Activated CD4-positive, alpha-beta memory T cell treated with anti-CD3 and anti-CD28 coated beads for 36 hours (primary cell): ENCODE results near the gene PML. TPM values are rescaled to one million over a fixed set of nuclear protein-coding genes. Genes with fewer than 3 reads are reported as not detected.

Experiments used
- CTCF ChIA-PET: fragments of 350-600 bp; sonication (Branson Sonifier 250); formaldehyde crosslinking; loops from one replicate; lab custom pipeline; 2021; ENCODE audit warnings: antibody characterized with exemption, inconsistent platforms; lab: Charles Lee
- POLR2A ChIA-PET: fragments of 350-600 bp; sonication (Branson Sonifier 250); formaldehyde crosslinking; loops from one replicate; lab custom pipeline; 2021; ENCODE audit warnings: antibody characterized with exemption; lab: Charles Lee
- DNase-seq: peaks from one replicate; pipeline ENCODE4 v3.0.0-alpha.2; 2020
- H3K27ac Mint-ChIP-seq: one replicate; pipeline ENCODE4 v1.8.0; 2021; ENCODE audit warnings: mixed read lengths
- H3K27me3 Mint-ChIP-seq: one replicate; pipeline ENCODE4 v1.8.0; 2021; ENCODE audit warnings: mixed read lengths
- H3K36me3 Mint-ChIP-seq: one replicate; pipeline ENCODE4 v1.8.0; 2021; ENCODE audit warnings: mixed read lengths
- H3K4me1 Mint-ChIP-seq: one replicate; pipeline ENCODE4 v1.8.0; 2021; ENCODE audit warnings: low read depth, mixed read lengths
- H3K4me3 Mint-ChIP-seq: one replicate; pipeline ENCODE4 v1.8.0; 2021; ENCODE audit warnings: mild to moderate bottlenecking, mixed read lengths
- H3K9me3 Mint-ChIP-seq: one replicate; pipeline ENCODE4 v1.8.0; 2021; ENCODE audit warnings: mixed read lengths
- intact Hi-C: fragments of 100-400 bp; cut with micrococcal nuclease; formaldehyde crosslinking; loops from one replicate; pipeline ENCODE4 v1.15.1; 2023
- total RNA-seq, 2 experiments: library from RNA; stranded (reverse); gene quantifications; one replicate each; pipeline ENCODE4 v1.2.3, GENCODE V29; 2021

PML gene
- total RNA-seq, 2 experiments from 2014 or later: 67.6 to 69.8 TPM

GRCh38 chr15:74035121-74036017 is 40.9 kb downstream of the PML start:
- no peaks in the 10 kb centered on the region for H3K4me1 Mint-ChIP-seq
- intact Hi-C loops: no loop called here
- H3K36me3 Mint-ChIP-seq: peaks cover 27% of the 10 kb centered on the region

GRCh38 chr15:74036271-74037170 is 42.0 kb downstream of the PML start:
- H3K4me3 Mint-ChIP-seq: no peak overlapping the region
- H3K36me3 Mint-ChIP-seq: peaks cover 21% of the 10 kb centered on the region
- ChIA-PET CTCF (interaction anchor here (0.9 to 7.3 kb wide), 6 partner anchors 12 to 163 kb away, joined by 3 to 90 read pairs (median 6); partner anchors contain the start of gene TBC1D21), POLR2A (no interaction called here)
- H3K4me1 Mint-ChIP-seq: no peaks in the 10 kb centered on the region
- intact Hi-C loops: no loop called here
- no peak overlapping the region for H3K27ac Mint-ChIP-seq
- DNase-seq: no peak
- H3K9me3 Mint-ChIP-seq: no peaks in the 10 kb centered on the region
- H3K27me3 Mint-ChIP-seq: no peaks in the 10 kb centered on the region

More at GRCh38 chr15:74035121-74036017, 40.9 kb downstream of the PML start:
- DNase-seq: no peak
- no peak overlapping the region for H3K4me3 Mint-ChIP-seq
- CTCF ChIA-PET: interaction anchor here (1.6 to 7.3 kb wide), 3 partner anchors 14 to 64 kb away, joined by 9 to 90 read pairs (median 31); no protein-coding TSS in a partner anchor
- no peaks in the 10 kb centered on the region for H3K27me3 Mint-ChIP-seq
- H3K9me3 Mint-ChIP-seq: no peaks in the 10 kb centered on the region
- POLR2A ChIA-PET: interaction anchor here (0.6 kb wide), 1 partner anchor 28 kb away, joined by 3 read pairs; no protein-coding TSS in a partner anchor
- no peak overlapping the region for H3K27ac Mint-ChIP-seq

- DNase-seq: no peak
- Mint-ChIP-seq H3K36me3 (peaks cover 20% of the 10 kb centered on the region), H3K4me3 (no peak overlapping the region), H3K27ac (no peak overlapping the region), H3K27me3 (no peaks in the 10 kb centered on the region), H3K4me1 (no peaks in the 10 kb centered on the region), H3K9me3 (no peaks in the 10 kb centered on the region)
- intact Hi-C loops: no loop called here
- CTCF ChIA-PET: interaction anchor here (0.9 to 7.3 kb wide), 7 partner anchors 12 to 164 kb away, joined by 3 to 90 read pairs (median 4); partner anchors contain the start of gene TBC1D21
- POLR2A ChIA-PET: no interaction called here
Measured at GRCh38 chr15:74037171-74038117, 42.9 kb downstream of the PML start.

GRCh38 chr15:74038707-74039655 is 44.5 kb downstream of the PML start:
- Mint-ChIP-seq H3K4me3 (no peak overlapping the region), H3K27ac (no peak overlapping the region), H3K27me3 (no peaks in the 10 kb centered on the region), H3K9me3 (no peaks in the 10 kb centered on the region), H3K36me3 (peaks cover 15% of the 10 kb centered on the region), H3K4me1 (no peaks in the 10 kb centered on the region)
- ChIA-PET CTCF (interaction anchor here (1.4 to 7.3 kb wide), 4 partner anchors 10 to 68 kb away, joined by 4 to 90 read pairs (median 24); no protein-coding TSS in a partner anchor), POLR2A (no interaction called here)
- intact Hi-C loops: no loop called here
- DNase-seq: no peak

- Mint-ChIP-seq H3K4me3 (no peak overlapping the region), H3K4me1 (no peaks in the 10 kb centered on the region), H3K27me3 (no peaks in the 10 kb centered on the region), H3K27ac (no peak overlapping the region), H3K9me3 (no peaks in the 10 kb centered on the region), H3K36me3 (peaks cover 11% of the 10 kb centered on the region)
- CTCF ChIA-PET: interaction anchor here (3.8 to 7.3 kb wide), 3 partner anchors 9 to 69 kb away, joined by 16 to 90 read pairs (median 31); no protein-coding TSS in a partner anchor
- DNase-seq: no peak
- POLR2A ChIA-PET: no interaction called here
- intact Hi-C loops: no loop called here
Measured at GRCh38 chr15:74039656-74040010, 45.1 kb downstream of the PML start.

GRCh38 chr15:74040109-74040850 is 45.8 kb downstream of the PML start:
- Mint-ChIP-seq H3K9me3 (no peaks in the 10 kb centered on the region), H3K4me1 (no peaks in the 10 kb centered on the region), H3K27me3 (no peaks in the 10 kb centered on the region), H3K27ac (no peak overlapping the region), H3K4me3 (no peak overlapping the region), H3K36me3 (peaks cover 11% of the 10 kb centered on the region)
- ChIA-PET CTCF (interaction anchor here (3.8 to 7.3 kb wide), 3 partner anchors 9 to 69 kb away, joined by 16 to 90 read pairs (median 31); no protein-coding TSS in a partner anchor), POLR2A (no interaction called here)
- no peak for DNase-seq
- intact Hi-C loops: no loop called here

GRCh38 chr15:74041311-74041756 is 46.8 kb downstream of the PML start:
- Mint-ChIP-seq H3K9me3 (no peaks in the 10 kb centered on the region), H3K27ac (no peak overlapping the region), H3K4me3 (no peak overlapping the region), H3K36me3 (peaks cover 5% of the 10 kb centered on the region), H3K4me1 (no peaks in the 10 kb centered on the region), H3K27me3 (no peaks in the 10 kb centered on the region)
- POLR2A ChIA-PET: no interaction called here
- CTCF ChIA-PET: interaction anchor here (3.8 to 7.3 kb wide), 3 partner anchors 8 to 70 kb away, joined by 16 to 90 read pairs (median 31); no protein-coding TSS in a partner anchor
- no peak for DNase-seq
- intact Hi-C loops: no loop called here

- no peak overlapping the region for H3K27ac Mint-ChIP-seq
- no peaks in the 10 kb centered on the region for H3K4me1 Mint-ChIP-seq
- H3K36me3 Mint-ChIP-seq: no peaks in the 10 kb centered on the region
- ChIA-PET POLR2A (no interaction called here), CTCF (interaction anchor here (3.8 to 7.3 kb wide), 3 partner anchors 7 to 71 kb away, joined by 16 to 90 read pairs (median 31); no protein-coding TSS in a partner anchor)
- DNase-seq: no peak
- H3K9me3 Mint-ChIP-seq: no peaks in the 10 kb centered on the region
- intact Hi-C loops: no loop called here
- H3K27me3 Mint-ChIP-seq: no peaks in the 10 kb centered on the region
- no peak overlapping the region for H3K4me3 Mint-ChIP-seq
Measured at GRCh38 chr15:74041777-74042435, 47.4 kb downstream of the PML start.

GRCh38 chr15:74042603-74043424 is 48.3 kb downstream of the PML start:
- no peak overlapping the region for H3K4me3 Mint-ChIP-seq
- no peak for DNase-seq
- CTCF ChIA-PET: interaction anchor here (1.6 to 7.3 kb wide), 3 partner anchors 9 to 72 kb away, joined by 5 to 90 read pairs (median 16); no protein-coding TSS in a partner anchor
- no peaks in the 10 kb centered on the region for H3K36me3 Mint-ChIP-seq
- H3K9me3 Mint-ChIP-seq: no peaks in the 10 kb centered on the region
- intact Hi-C loops: no loop called here
- H3K27me3 Mint-ChIP-seq: no peaks in the 10 kb centered on the region
- no peak overlapping the region for H3K27ac Mint-ChIP-seq
- peaks cover 3% of the 10 kb centered on the region for H3K4me1 Mint-ChIP-seq
- POLR2A ChIA-PET: no interaction called here
